HEK293 (cell line): ENCODE data around the gene RHBDF1.

Source experiments
- BCL11A ChIP-seq: fragments of 450-650 bp; formaldehyde crosslinking; IDR thresholded peaks from 2 replicates; pipeline ENCODE4 v1.5.1; 2016; ENCODE audit warnings: low read depth, missing biosample characterization, missing genetic modification characterization
- CTCF ChIP-seq: fragments of 450-650 bp; formaldehyde crosslinking; IDR thresholded peaks from 2 replicates; pipeline ENCODE4 v1.5.1; 2016; ENCODE audit warnings: missing biosample characterization, missing genetic modification characterization
- KLF16 ChIP-seq: fragments of 450-650 bp; formaldehyde crosslinking; IDR thresholded peaks from 2 replicates; pipeline ENCODE4 v1.5.1; 2017; ENCODE audit warnings: missing biosample characterization, missing genetic modification characterization
- PATZ1 ChIP-seq: fragments of 450-650 bp; formaldehyde crosslinking; IDR thresholded peaks from 2 replicates; pipeline ENCODE4 v1.5.1; 2016; ENCODE audit warnings: missing biosample characterization, missing genetic modification characterization
- REST ChIP-seq: fragments of 450-650 bp; formaldehyde crosslinking; IDR thresholded peaks from 2 replicates; pipeline ENCODE4 v1.5.1; 2016; ENCODE audit warnings: missing biosample characterization, missing genetic modification characterization
- ZBTB17 ChIP-seq: fragments of 450-650 bp; formaldehyde crosslinking; IDR thresholded peaks from 2 replicates; pipeline ENCODE4 v1.5.1; 2016; ENCODE audit warnings: missing biosample characterization, missing genetic modification characterization
- ZNF138 ChIP-seq: fragments of 450-650 bp; formaldehyde crosslinking; IDR thresholded peaks from 2 replicates; pipeline ENCODE4 v1.5.1; 2016; ENCODE audit warnings: missing biosample characterization, missing genetic modification characterization, borderline replicate concordance
- ZNF16 ChIP-seq: fragments of 450-650 bp; formaldehyde crosslinking; IDR thresholded peaks from 2 replicates; pipeline ENCODE4 v1.5.1; 2016; ENCODE audit warnings: low read depth, missing biosample characterization, missing genetic modification characterization
- ZNF24 ChIP-seq: fragments of 450-650 bp; formaldehyde crosslinking; IDR thresholded peaks from 2 replicates; pipeline ENCODE4 v1.5.1; 2016; ENCODE audit warnings: missing biosample characterization, missing genetic modification characterization
- ZNF335 ChIP-seq: fragments of 450-650 bp; formaldehyde crosslinking; conservative IDR thresholded peaks from 2 replicates; pipeline ENCODE4 v1.5.1; 2016; ENCODE audit warnings: missing biosample characterization, missing genetic modification characterization
- ZNF366 ChIP-seq: fragments of 450-650 bp; formaldehyde crosslinking; conservative IDR thresholded peaks from 2 replicates; pipeline ENCODE4 v1.5.1; 2016; ENCODE audit warnings: missing biosample characterization, missing genetic modification characterization
- ZNF555 ChIP-seq: fragments of 450-650 bp; formaldehyde crosslinking; conservative IDR thresholded peaks from 2 replicates; pipeline ENCODE4 v1.5.1; 2017; ENCODE audit warnings: missing biosample characterization, mild to moderate bottlenecking, missing genetic modification characterization, inconsistent platforms

- TF ChIP-seq CTCF, result no peak
- TF ChIP-seq ZNF138 (tag by site-specific recombination), result no peak
- TF ChIP-seq KLF16, result no peak
- TF ChIP-seq ZNF555 (tag by site-specific recombination), result no peak
- no peak for TF ChIP-seq ZNF16 (tag by site-specific recombination)
- no peak for TF ChIP-seq REST (tag by site-specific recombination)
- TF ChIP-seq BCL11A, result no peak
- TF ChIP-seq ZNF366, result no peak
- TF ChIP-seq ZNF335 (tag by site-specific recombination), result no peak
- TF ChIP-seq ZBTB17, result no peak
- TF ChIP-seq ZNF24 (tag by site-specific recombination), result no peak
- no peak for TF ChIP-seq PATZ1 (tag by site-specific recombination)
These were observed 20.3 kb upstream of the RHBDF1 start for GRCh38 chr16:92431-93339.
